Body of pancreas (tissue), 4 donors: Measurements from ENCODE around the gene EP300. TPM values are rescaled to one million over a fixed set of nuclear protein-coding genes. Genes with fewer than 3 reads are reported as not detected.

Experiments used
- ATAC-seq: fragments of 150-250 bp; one replicate; pipeline ENCODE4 v1.9.1; 2016
- DNase-seq, 4 donors: peaks; one replicate each; pipeline ENCODE4 v3.0.0-alpha.2; 2019
- H3K27ac ChIP-seq, 4 donors: fragments of 200-600 bp; sonication (generic); 1 replicate in 3 of 4; 2 replicates in 1 of 4; pipeline versions ENCODE4 v1.5.1 to v1.6.1; 2016 to 2019; ENCODE audit warnings: mild to moderate bottlenecking in 1 of 4, mixed read lengths in 1 of 4, moderate library complexity in 1 of 4
- H3K27me3 ChIP-seq, 2 donors: fragments of 200-600 bp; sonication (generic); one replicate each; pipeline ENCODE4 v1.6.0; 2016; ENCODE audit warnings: mild to moderate bottlenecking in 1 of 2
- H3K36me3 ChIP-seq, 2 donors: fragments of 200-600 bp; sonication (generic); replicated peaks in 1 of 2; 2 replicates each; pipeline ENCODE4 v1.5.1; 2016; ENCODE audit warnings: low read depth in 2 of 2; ENCODE audit not compliant: insufficient read depth in 1 of 2
- H3K4me1 ChIP-seq: fragments of 200-600 bp; sonication (generic); one replicate; pipeline ENCODE4 v1.6.0; 2016
- H3K4me3 ChIP-seq, 2 donors: fragments of 200-600 bp; sonication (generic); 1 replicate in 1 of 2; 2 replicates in 1 of 2; pipeline ENCODE4 v1.5.1; 2016 to 2019
- H3K9me3 ChIP-seq, 3 donors: fragments of 200-600 bp; sonication (generic); 1 replicate in 2 of 3; 2 replicates in 1 of 3; pipeline ENCODE4 v1.5.1; 2016
- CTCF ChIP-seq, 7 experiments: fragments of 450-650 bp in 4 of 7; fragments of 200-600 bp in 3 of 7; sonication (generic) in 3 of 7; IDR thresholded peaks; one replicate each; pipeline ENCODE4 v1.5.1; 2016 to 2019; ENCODE audit warnings: antibody characterized with exemption in 7 of 7
- POLR2A ChIP-seq, 3 donors: fragments of 450-650 bp; IDR thresholded peaks; one replicate each; pipeline ENCODE4 v1.6.1; 2016; ENCODE audit warnings: antibody characterized with exemption in 3 of 3, mild to moderate bottlenecking in 2 of 3
- WGBS, 2 donors: methylation state at CpG; one replicate each; pipeline ENCODE4 v1.1.5; 2017; 5-methylcytosine and 5-hydroxymethylcytosine counted together
- intact Hi-C: fragments of 100-400 bp; cut with DNase I; formaldehyde crosslinking; loops from one replicate; pipeline ENCODE4 v1.15.1; 2023
- total RNA-seq, 2 donors: library from RNA; depleted of rRNA; stranded (reverse); fragments of >200 nt; gene quantifications; one replicate each; pipeline ENCODE4 v1.1.0, GENCODE V29; 2016

EP300 gene
- total RNA-seq, 2 donors from 2014 or later, result 35.0 to 68.2 TPM

- H3K4me1 ChIP-seq, result no peaks in the 10 kb centered on the region
- intact Hi-C loops, result no loop called here
- peak; percentile 42 for ATAC-seq
- no peaks in the 10 kb centered on the region for H3K9me3 ChIP-seq
- peak overlapping the region in 2 of 4 donors; percentile 6 to 52 for H3K27ac ChIP-seq
- H3K27me3 ChIP-seq, result no peaks in the 10 kb centered on the region
- H3K36me3 ChIP-seq, result peaks cover 0 to 16% of the 10 kb centered on the region in 2 donors
- 70 to 87% methylated on average over 14 to 16 of the region's 16 CpGs for WGBS, 2 donors
- H3K4me3 ChIP-seq, result no peak overlapping the region
- TF ChIP-seq CTCF (IDR thresholded peaks at IDR 0.05), result no peak
- peak in 1 of 3 donors; percentile 23 for TF ChIP-seq POLR2A (IDR thresholded peaks at IDR 0.05)
- DNase-seq, result peak in 3 of 4 donors; percentile 34 to 52 (median 35)
Observed at GRCh38 chr22:41217553-41218157, 125.3 kb downstream of the EP300 start.

- H3K4me3 ChIP-seq, result no peak overlapping the region
- intact Hi-C loops, result no loop called here
- H3K36me3 ChIP-seq, result peaks cover 0 to 26% of the 10 kb centered on the region in 2 donors
- no peaks in the 10 kb centered on the region for H3K9me3 ChIP-seq
- no peak for DNase-seq
- no peaks in the 10 kb centered on the region for H3K4me1 ChIP-seq
- TF ChIP-seq POLR2A (IDR thresholded peaks at IDR 0.05) (no peak), CTCF (IDR thresholded peaks at IDR 0.05) (no peak)
- 89 to 90% methylated on average over 8 to 9 of the region's 9 CpGs for WGBS, 2 donors
- no peak overlapping the region for H3K27ac ChIP-seq
- ATAC-seq, result no peak
- H3K27me3 ChIP-seq, result no peaks in the 10 kb centered on the region
Observed at GRCh38 chr22:41222846-41223507, 130.6 kb downstream of the EP300 start.

- no peak overlapping the region for H3K27ac ChIP-seq
- H3K4me3 ChIP-seq, result no peak overlapping the region
- peaks cover 0 to 26% of the 10 kb centered on the region in 2 donors for H3K36me3 ChIP-seq
- 83% methylated on average over 4 to 6 of the region's 7 CpGs for WGBS, 2 donors
- DNase-seq (no peak), ATAC-seq (no peak)
- intact Hi-C loops, result no loop called here
- H3K27me3 ChIP-seq, result no peaks in the 10 kb centered on the region
- no peaks in the 10 kb centered on the region for H3K9me3 ChIP-seq
- no peaks in the 10 kb centered on the region for H3K4me1 ChIP-seq
- TF ChIP-seq POLR2A (IDR thresholded peaks at IDR 0.05), result no peak
- no peak for TF ChIP-seq CTCF (IDR thresholded peaks at IDR 0.05)
Observed at GRCh38 chr22:41223535-41223934, 131.1 kb downstream of the EP300 start.

GRCh38 chr22:41226723-41227655 lies 134.6 kb downstream of the EP300 start:
- ATAC-seq (no peak), DNase-seq (peak in 1 of 4 donors; percentile 36)
- Histone ChIP-seq H3K27me3 (no peaks in the 10 kb centered on the region), H3K9me3 (no peaks in the 10 kb centered on the region), H3K27ac (no peak overlapping the region), H3K36me3 (peaks cover 0 to 15% of the 10 kb centered on the region in 2 donors), H3K4me1 (no peaks in the 10 kb centered on the region), H3K4me3 (no peak overlapping the region)
- intact Hi-C loops, result no loop called here
- 92 to 94% methylated on average over 14 to 25 of the region's 26 CpGs for WGBS, 2 donors
- TF ChIP-seq POLR2A (IDR thresholded peaks at IDR 0.05) (no peak), CTCF (IDR thresholded peaks at IDR 0.05) (no peak)
